GM21717 (cell line): ENCODE results near the gene TAF1A.

Experiments
- ATAC-seq: cut with Tn5 transposase; IDR thresholded peaks from one replicate; pipeline ENCODE4 v1.9.1; 2021; ENCODE audit warnings: mild to moderate bottlenecking, moderate library complexity; ENCODE audit not compliant: unreplicated experiment

Gene TAF1A

DNA sequence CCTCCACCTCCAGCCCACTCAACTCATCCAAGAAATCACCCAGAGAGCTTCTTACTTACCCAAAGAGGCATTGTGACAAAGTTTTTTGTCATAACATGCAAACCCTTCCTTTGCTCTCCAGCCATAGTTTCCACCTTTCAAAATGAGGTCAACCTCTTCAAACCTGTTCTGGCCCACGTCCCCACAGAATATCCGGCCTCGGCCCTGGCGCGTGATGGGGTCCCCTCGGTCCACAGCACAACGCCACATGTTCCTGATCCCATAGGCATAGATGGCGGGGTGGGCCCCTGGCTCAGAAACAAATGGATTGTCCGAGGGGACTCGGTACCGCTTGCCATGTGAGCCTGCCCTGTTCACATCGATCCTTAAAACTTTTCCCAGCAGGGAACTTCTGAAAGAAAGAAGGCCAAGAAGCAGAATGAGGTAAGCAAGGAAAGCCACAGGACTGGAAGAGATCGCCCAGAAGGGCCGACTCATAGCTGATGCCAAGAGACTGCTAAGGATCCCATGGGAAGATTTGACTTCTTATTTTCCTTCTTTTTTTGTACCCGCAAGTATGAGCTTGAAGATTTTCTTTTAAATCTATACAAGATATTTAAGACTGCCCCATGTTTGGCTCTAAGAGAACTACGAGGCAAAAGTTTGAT, 49.7 kb downstream of the TAF1A start:
- ATAC-seq: no peak

DNA sequence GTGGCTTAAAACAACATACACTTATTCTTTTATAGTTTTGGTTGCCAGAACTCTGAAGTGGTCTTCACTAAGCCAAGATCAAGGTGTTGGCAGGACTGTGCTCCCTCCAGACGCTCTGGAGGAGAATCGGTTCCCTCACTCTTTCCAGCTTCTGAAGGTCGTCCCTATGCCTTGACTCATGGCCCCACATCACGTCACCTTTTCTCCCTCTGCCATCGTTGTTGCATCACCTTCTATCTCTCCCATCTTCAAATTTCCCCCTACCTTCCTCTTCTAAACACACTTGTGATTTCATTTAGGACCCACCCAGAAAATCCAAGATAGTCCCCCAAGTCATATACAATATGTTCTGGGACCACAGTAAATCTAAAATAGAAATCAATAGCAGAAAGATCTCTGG, 54.3 kb downstream of the TAF1A start:
- no peak for ATAC-seq

DNA sequence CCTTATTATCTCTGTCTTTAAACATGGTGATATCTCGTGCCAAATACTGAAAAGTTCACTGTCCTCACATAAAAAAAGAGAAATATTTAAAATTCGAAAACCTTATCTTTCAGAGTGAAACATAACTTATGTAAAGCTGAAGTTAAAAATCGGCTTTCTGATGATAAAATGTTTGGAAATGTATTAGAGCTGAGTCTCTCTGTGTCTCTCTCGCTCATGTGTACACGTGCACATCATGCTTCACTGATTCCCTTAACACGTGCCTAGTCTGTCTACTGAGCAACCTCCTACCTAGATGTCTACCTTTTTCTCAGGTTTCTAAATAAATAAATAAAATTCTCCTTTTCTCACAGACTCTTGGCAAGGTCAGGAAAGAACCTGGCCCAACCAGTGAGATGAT, 58.9 kb downstream of the TAF1A start:
- ATAC-seq: no peak

DNA sequence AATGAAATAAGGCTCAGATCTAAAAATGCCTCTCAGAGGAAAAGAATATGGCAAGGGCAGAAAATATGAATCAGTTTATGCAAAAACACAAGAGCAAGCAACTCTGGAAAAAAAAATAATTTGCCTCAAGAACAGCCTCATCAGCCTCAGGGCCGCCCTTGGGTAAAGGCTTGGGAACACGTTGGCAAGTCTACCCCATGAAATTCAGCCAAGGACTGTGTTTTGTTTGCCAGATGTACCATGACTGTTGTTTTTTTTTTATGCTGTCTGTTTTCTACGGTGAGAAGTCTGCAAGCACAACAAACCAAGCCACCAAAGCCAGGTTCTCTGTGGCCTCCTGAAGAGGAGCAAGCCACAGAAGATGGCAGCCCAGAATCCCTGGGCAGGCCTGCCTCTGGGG, 59.8 kb downstream of the TAF1A start:
- ATAC-seq: no peak

DNA sequence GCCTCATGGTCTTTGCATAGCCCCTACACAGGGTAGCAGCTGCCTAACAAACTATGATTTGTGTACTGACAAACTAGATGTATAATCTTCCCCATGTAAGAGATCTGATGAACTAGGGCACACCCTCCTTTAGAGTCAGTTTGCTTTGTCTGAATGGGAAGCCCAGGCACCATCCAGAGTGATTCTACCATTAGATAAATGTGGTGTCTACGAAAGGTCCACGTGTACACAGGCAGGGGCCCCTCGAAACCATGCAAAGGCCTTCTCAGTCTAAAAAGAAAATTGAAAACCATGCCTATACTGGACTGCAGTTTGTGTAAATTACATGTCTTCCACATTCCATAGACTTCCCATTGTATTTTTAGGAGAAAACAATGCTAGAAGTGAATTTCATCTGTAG, 60.6 kb downstream of the TAF1A start:
- ATAC-seq: no peak

DNA sequence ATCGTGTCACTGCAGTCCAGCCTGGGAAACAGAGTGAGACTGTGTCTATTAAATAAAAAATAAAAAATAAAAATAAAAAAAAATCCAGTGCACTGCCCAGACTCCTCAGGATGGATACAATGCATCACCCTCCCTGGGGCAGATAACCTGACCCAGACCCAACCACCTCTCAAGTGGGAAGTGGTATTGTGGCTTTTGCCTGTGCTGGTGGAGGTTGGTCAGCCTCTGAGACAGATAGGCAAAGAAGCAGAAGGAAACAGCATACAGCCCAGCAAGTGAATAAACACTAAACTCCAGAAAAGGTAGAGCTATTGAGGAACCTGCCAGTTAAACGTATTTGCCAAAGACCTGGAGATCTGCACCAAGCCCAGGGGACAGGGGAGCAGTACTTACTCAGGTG, 63.8 kb downstream of the TAF1A start:
- no peak for ATAC-seq

DNA sequence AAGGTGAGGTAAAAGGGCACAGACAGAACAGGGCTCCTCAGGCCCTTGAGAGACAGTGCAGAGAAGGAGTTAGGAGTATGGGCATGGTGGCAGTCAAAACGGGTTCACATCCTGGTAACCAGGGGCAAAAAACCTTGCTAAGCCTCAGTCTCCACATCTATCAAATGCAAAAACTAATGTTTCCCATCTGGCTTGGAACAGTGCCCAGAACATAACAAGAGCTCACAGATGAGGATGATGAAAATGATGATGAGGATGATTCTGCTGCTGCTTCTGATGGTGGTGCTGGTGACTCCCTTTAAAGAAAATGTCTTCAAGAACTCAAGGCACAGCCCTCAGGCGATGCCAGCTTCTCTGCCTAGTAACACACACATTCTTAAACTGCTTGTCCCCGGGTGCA, 65.9 kb downstream of the TAF1A start:
- no peak for ATAC-seq

DNA sequence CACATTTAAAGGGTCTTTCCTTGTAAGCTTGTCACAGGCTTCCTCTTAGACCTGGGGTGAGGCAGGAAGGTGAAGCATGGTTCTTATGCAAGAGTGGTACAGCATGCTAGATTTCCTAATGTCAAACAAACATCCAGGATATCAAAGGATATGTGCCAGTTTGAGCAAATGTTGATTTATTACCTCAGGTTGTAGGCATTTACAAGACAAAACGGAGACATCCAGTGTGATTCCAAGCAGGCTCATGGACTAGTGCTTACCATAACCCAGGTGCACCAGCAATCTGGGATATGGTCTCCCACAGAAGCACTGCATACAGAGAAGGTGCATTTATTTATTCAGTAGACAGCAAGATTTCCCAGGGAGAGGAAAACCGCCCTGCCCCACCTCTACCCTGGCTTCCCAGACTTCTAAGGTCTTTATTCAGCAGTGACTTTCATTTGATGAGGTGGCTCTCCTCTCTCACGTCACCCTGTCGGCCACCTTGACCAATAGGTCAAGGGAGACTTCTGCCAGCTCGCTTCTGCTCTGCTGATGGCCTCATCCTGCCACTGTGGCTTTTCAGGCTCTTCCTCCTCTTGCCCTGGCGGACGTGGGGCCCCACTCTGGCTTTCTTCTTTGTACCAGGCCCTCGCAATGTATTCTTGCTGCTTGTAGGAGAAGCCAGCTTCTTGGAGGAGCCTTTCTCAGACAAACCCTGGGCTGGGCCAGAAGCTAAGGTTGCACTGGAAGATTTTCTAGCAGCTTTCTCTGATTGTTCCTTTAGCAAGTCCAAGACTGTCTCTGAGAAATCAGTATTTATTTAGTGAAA, 67.4 kb downstream of the TAF1A start:
- no peak for ATAC-seq

DNA sequence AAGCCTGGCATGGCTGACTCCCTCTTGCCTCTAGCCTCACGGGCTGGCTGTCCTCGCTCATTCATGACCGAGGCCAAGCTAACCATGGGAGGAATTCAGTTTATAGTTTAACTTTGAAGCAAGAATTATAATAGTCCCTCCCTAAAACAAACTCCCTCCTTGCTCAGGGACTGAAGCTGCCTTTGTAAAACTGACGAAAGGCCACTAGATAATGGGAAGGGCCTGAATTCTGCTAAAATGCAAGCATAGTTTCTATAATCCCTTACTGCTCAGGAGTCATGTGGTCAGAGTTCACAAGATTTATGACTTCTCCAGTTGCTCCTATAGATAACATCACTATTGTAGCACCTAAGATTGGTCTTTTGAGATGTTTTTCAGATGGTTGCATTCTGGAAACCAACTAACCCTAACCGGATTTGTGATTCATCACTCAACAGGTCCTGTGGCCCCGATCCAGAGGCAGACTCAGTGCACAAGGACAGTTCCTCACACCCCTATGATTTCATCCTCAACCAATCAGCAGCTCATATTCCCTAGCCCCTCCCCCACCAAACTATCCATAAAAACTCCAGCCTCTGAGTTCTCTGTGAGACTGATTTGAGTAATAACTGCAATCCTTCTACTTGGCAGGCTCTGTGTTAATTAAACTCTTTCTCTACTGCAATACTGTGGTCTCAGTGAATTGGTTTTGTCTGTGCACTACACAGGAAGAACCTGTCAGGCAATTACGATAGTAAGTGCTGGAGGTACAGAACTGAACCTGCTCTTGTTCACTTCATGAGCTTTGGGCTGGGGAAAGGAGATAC, 68.2 kb downstream of the TAF1A start:
- no peak for ATAC-seq
